ENCODE measurements around the gene ADAMTS8.
A peak's percentile ranks its signal among the peaks of the same experiment; 100 is the strongest.
"Not testable (repeated sequence)": the region's sequence is repeated elsewhere in the genome, so short reads cannot be mapped to it uniquely, and the experiment has no call there.

ADAMTS8 gene

GRCh38 chr11:130441719-130442118, 13.3 kb upstream of the ADAMTS8 start:
- DNase-seq, result no peak

- DNase-seq, result no peak
Measured at GRCh38 chr11:130439876-130440275, 11.5 kb upstream of the ADAMTS8 start.

GRCh38 chr11:130439160-130439519, 10.7 kb upstream of the ADAMTS8 start:
- DNase-seq, result no peak

GRCh38 chr11:130438401-130439159, 10.2 kb upstream of the ADAMTS8 start:
- DNase-seq, result not testable (repeated sequence)

- DNase-seq, result no peak
Measured at GRCh38 chr11:130437848-130438247, 9.4 kb upstream of the ADAMTS8 start.

- DNase-seq, result no peak
Measured at GRCh38 chr11:130436171-130436570, 7.8 kb upstream of the ADAMTS8 start.

- DNase-seq, result no peak
Measured at GRCh38 chr11:130435671-130436070, 7.3 kb upstream of the ADAMTS8 start.

- peak in 54 of 58 donors; percentile 15 to 84 (median 66) for DNase-seq
Measured at GRCh38 chr11:130434521-130435223, 6.3 kb upstream of the ADAMTS8 start.

- DNase-seq, result no peak
Measured at GRCh38 chr11:130433357-130433756, 4.9 kb upstream of the ADAMTS8 start.

GRCh38 chr11:130431801-130432200, 3.4 kb upstream of the ADAMTS8 start:
- no peak for DNase-seq

- DNase-seq, result peak in 41 of 58 donors; percentile 11 to 82 (median 47)
Measured at GRCh38 chr11:130431331-130431773, 2.9 kb upstream of the ADAMTS8 start.

- no peak for DNase-seq
Measured at GRCh38 chr11:130429983-130430382, 1.6 kb upstream of the ADAMTS8 start.

GRCh38 chr11:130429120-130429681, 792 bp upstream of the ADAMTS8 start:
- DNase-seq, result no peak

- DNase-seq, result peak in 30 of 58 donors; percentile 8 to 67 (median 37)
Measured at GRCh38 chr11:130427581-130428315, 661 bp downstream of the ADAMTS8 start.

GRCh38 chr11:130426837-130427341, 1.5 kb downstream of the ADAMTS8 start:
- DNase-seq, result peak in 5 of 58 donors; percentile 19 to 57 (median 25)

- peak in 31 of 58 donors; percentile 10 to 73 (median 35) for DNase-seq
Measured at GRCh38 chr11:130426223-130426836, 2.1 kb downstream of the ADAMTS8 start.

- no peak for DNase-seq
Measured at GRCh38 chr11:130425156-130425555, 3.3 kb downstream of the ADAMTS8 start.

GRCh38 chr11:130424613-130425140, 3.7 kb downstream of the ADAMTS8 start:
- no peak for DNase-seq

GRCh38 chr11:130423541-130424142, 4.8 kb downstream of the ADAMTS8 start:
- DNase-seq, result no peak

All from anterior cingulate cortex (tissue), 58 donors.